Measurements from ENCODE around the gene MMP3. TPM values are rescaled to one million over a fixed set of nuclear protein-coding genes. Genes with fewer than 3 reads are reported as not detected.

MMP3 gene
- total and polyA plus RNA-seq, 2 donors (not counting 3 experiments of a cell fraction or from before 2014, with no cell fraction given), result not detected

DNA sequence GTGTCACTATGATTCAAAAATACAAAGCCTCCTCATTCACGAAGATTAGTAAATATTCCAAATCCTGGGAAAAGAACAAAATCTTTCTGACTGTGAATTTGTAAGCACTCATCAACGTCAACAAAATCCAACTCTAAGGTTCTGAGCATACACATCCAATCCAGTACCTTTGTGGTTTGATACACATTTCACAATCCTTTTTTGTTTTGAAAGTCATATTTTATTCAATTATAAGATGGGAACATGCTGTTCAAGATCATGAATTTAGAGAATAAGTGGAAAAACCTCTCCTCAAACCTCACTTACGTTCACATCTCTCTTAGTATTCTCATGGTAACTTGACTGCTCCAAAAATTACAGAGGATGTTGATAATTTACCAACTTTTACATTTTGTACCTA lies 9.6 kb upstream of the MMP3 start:
- POLR2A ChIA-PET, result no interaction called here
- CTCF ChIA-PET, result no interaction called here
- Histone ChIP-seq H3K4me2 (ENCODE audit: insufficient read depth, low read length) (no peak overlapping the region), H4K20me1 (replicated peaks; ENCODE audit: control insufficient read depth, extremely low read depth, insufficient read depth, low read length) (no peaks in the 10 kb centered on the region), H3K9ac (replicated peaks; ENCODE audit: extremely low read depth, insufficient read depth, low read length) (no peak overlapping the region), H3K9me1 (replicated peaks; ENCODE audit: control insufficient read depth, extremely low read depth, insufficient read depth, low read length) (no peaks in the 10 kb centered on the region), H2AFZ (ENCODE audit: low read depth, low read length) (no peak overlapping the region), H3K4me3 (replicated peaks in 1 of 3; ENCODE audit: insufficient read depth in 1 of 3, low read depth in 1 of 3, low read length in 3 of 3) (no peak overlapping the region), H3K27me3 (ENCODE audit: control insufficient read depth in 2 of 2, insufficient read depth in 2 of 2, low read length in 2 of 2) (peaks cover 1 to 5% of the 10 kb centered on the region in 2 experiments), H3K9me3 (replicated peaks; ENCODE audit: control insufficient read depth, insufficient read depth, low read length) (no peaks in the 10 kb centered on the region), H3K79me2 (ENCODE audit: control insufficient read depth, insufficient read depth, low read length) (no peaks in the 10 kb centered on the region), H3K36me3 (ENCODE audit: control insufficient read depth in 2 of 2, extremely low read depth in 1 of 2, insufficient read depth in 2 of 2, low read length in 2 of 2) (no peaks in the 10 kb centered on the region), H3K27ac (ENCODE audit: insufficient read depth, low read depth, low read length) (no peak overlapping the region), H3K4me1 (ENCODE audit: control insufficient read depth, extremely low read depth, insufficient read depth, low read length) (no peaks in the 10 kb centered on the region)
- TF ChIP-seq MAX (IDR thresholded peaks at IDR 0.05; ENCODE audit: insufficient read depth, insufficient read length) (no peak), GATA2 (IDR thresholded peaks at IDR 0.05; ENCODE audit: insufficient read depth, insufficient read length, low read depth, low read length) (no peak), POLR2AphosphoS5 (IDR thresholded peaks at IDR 0.05; ENCODE audit: insufficient read depth, low read depth, low read length) (no peak), FOS (IDR thresholded peaks at IDR 0.05; ENCODE audit: borderline replicate concordance, insufficient read depth, low read length) (no peak), POLR2A (IDR thresholded peaks at IDR 0.05; ENCODE audit: low read depth, low read length) (no peak), MYC (IDR thresholded peaks at IDR 0.05; ENCODE audit: low read depth, low read length) (no peak), EZH2 (IDR thresholded peaks at IDR 0.05; ENCODE audit: borderline replicate concordance, low read depth, low read length, severe bottlenecking) (no peak), JUN (IDR thresholded peaks at IDR 0.05; ENCODE audit: borderline replicate concordance, insufficient read depth, insufficient read length, low read depth) (no peak)
- TF ChIP-seq, protein P1, sequence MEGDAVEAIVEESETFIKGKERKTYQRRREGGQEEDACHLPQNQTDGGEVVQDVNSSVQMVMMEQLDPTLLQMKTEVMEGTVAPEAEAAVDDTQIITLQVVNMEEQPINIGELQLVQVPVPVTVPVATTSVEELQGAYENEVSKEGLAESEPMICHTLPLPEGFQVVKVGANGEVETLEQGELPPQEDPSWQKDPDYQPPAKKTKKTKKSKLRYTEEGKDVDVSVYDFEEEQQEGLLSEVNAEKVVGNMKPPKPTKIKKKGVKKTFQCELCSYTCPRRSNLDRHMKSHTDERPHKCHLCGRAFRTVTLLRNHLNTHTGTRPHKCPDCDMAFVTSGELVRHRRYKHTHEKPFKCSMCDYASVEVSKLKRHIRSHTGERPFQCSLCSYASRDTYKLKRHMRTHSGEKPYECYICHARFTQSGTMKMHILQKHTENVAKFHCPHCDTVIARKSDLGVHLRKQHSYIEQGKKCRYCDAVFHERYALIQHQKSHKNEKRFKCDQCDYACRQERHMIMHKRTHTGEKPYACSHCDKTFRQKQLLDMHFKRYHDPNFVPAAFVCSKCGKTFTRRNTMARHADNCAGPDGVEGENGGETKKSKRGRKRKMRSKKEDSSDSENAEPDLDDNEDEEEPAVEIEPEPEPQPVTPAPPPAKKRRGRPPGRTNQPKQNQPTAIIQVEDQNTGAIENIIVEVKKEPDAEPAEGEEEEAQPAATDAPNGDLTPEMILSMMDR (IDR thresholded peaks at IDR 0.05; ENCODE audit: extremely low read depth in 1 of 2, insufficient read depth in 1 of 2, low read depth in 1 of 2, low read length in 2 of 2), result no peak
- no TSS peak for BruUV-seq (replicated peaks)
- intact Hi-C loops (cut with micrococcal nuclease) (no loop called here), dilution Hi-C loops (cut with MboI; ENCODE audit: extremely low pct_ligation_motif_present, low sequenced_read_pairs) (no loop called here)
- FAIRE-seq, result no peak
- no peak for DNase-seq (ENCODE audit: low read depth, low spot score)
